IMR-90 (cell line): ENCODE data around the gene ADAMTSL1. TPM values are rescaled to one million over a fixed set of nuclear protein-coding genes. Genes with fewer than 3 reads are reported as not detected.

Source experiments
- ATAC-seq: fragments of 200-7000 bp; cut with Tn5 transposase; 2 replicates; pipeline ENCODE4 v1.9.1; 2020; ENCODE audit warnings: low read depth, mild to moderate bottlenecking, moderate library complexity
- BruUV-seq: library from RNA; stranded (reverse); fragments of 400-500 nt; replicated peaks from 2 replicates; lab custom pipeline; 2021; lab: Mats Ljungman, UMichigan
- CTCF ChIA-PET: fragments of 300-600 bp; formaldehyde crosslinking; extraction: SDS; loops from one replicate; lab custom pipeline; 2021; ENCODE audit warnings: antibody characterized with exemption; lab: Yijun Ruan, JAX
- POLR2A ChIA-PET: fragments of 300-600 bp; sonication (Branson Sonifier 250); formaldehyde crosslinking; loops from one replicate; lab custom pipeline; 2022; ENCODE audit warnings: antibody characterized with exemption; ENCODE audit not compliant: unreplicated experiment; lab: Charles Lee
- DNase-seq: peaks from one replicate; pipeline ENCODE4 v3.0.0; 2013
- H2AFZ ChIP-seq: replicated peaks from 2 replicates; pipeline ENCODE3; 2013; ENCODE audit warnings: low read length, mild to moderate bottlenecking; ENCODE audit not compliant: poor library complexity
- H2AK5ac ChIP-seq: 2 replicates; pipeline ENCODE4 v1.6.1; 2013; ENCODE audit warnings: low read depth, low read length, inconsistent platforms
- H2AK9ac ChIP-seq: replicated peaks from 2 replicates; pipeline ENCODE3; 2013; ENCODE audit warnings: mild to moderate bottlenecking, low read depth, low read length, moderate library complexity; ENCODE audit not compliant: poor library complexity
- H2BK120ac ChIP-seq: 2 replicates; pipeline ENCODE4 v1.6.1; 2013; ENCODE audit warnings: low read depth, low read length, inconsistent platforms
- H2BK15ac ChIP-seq: 3 replicates; pipeline ENCODE4 v1.6.1; 2013; ENCODE audit warnings: low read depth, low read length, inconsistent platforms
- H2BK20ac ChIP-seq: 2 replicates; pipeline ENCODE4 v1.6.1; 2013; ENCODE audit warnings: low read depth, mild to moderate bottlenecking, inconsistent platforms, low read length, moderate library complexity
- H2BK5ac ChIP-seq: 2 replicates; pipeline ENCODE4 v1.6.1; 2013; ENCODE audit warnings: mild to moderate bottlenecking, low read depth, low read length, inconsistent platforms; ENCODE audit not compliant: poor library complexity, severe bottlenecking
- H3K14ac ChIP-seq: replicated peaks from 2 replicates; pipeline ENCODE4 v1.6.1; 2013; ENCODE audit warnings: low read depth, low read length, inconsistent platforms
- H3K18ac ChIP-seq: 2 replicates; pipeline ENCODE4 v1.6.1; 2013; ENCODE audit warnings: low read depth, low read length, control low read depth
- H3K23ac ChIP-seq: 2 replicates; pipeline ENCODE4 v1.6.1; 2013; ENCODE audit warnings: low read depth, low read length, inconsistent platforms
- H3K27ac ChIP-seq: 2 replicates; pipeline ENCODE4 v1.5.1; 2013; ENCODE audit warnings: mild to moderate bottlenecking, control low read depth, low read length; ENCODE audit not compliant: insufficient read depth
- H3K27me3 ChIP-seq: 2 replicates; pipeline ENCODE4 v1.6.1; 2013; ENCODE audit warnings: low read length; ENCODE audit not compliant: control insufficient read depth, insufficient read depth
- H3K36me3 ChIP-seq: 2 replicates; pipeline ENCODE4 v1.6.1; 2013; ENCODE audit warnings: low read length, mixed read lengths; ENCODE audit not compliant: control insufficient read depth, insufficient read depth
- H3K4ac ChIP-seq: 2 replicates; pipeline ENCODE4 v1.6.1; 2013; ENCODE audit warnings: low read depth, low read length, inconsistent platforms
- H3K4me1 ChIP-seq: 2 replicates; pipeline ENCODE4 v1.6.1; 2013; ENCODE audit warnings: low read length, mixed read lengths; ENCODE audit not compliant: control insufficient read depth, insufficient read depth
- H3K4me2 ChIP-seq: 2 replicates; pipeline ENCODE4 v1.6.1; 2013; ENCODE audit warnings: low read depth, mild to moderate bottlenecking, control low read depth, low read length, moderate library complexity
- H3K4me3 ChIP-seq: 2 replicates; pipeline ENCODE4 v1.5.1; 2013; ENCODE audit warnings: low read depth, mild to moderate bottlenecking, control low read depth, low read length, moderate library complexity; ENCODE audit not compliant: insufficient read depth
- H3K56ac ChIP-seq: 2 replicates; pipeline ENCODE4 v1.6.1; 2013; ENCODE audit warnings: low read length, inconsistent platforms; ENCODE audit not compliant: insufficient read depth; ENCODE audit errors: extremely low read depth
- H3K79me1 ChIP-seq, 2 experiments: 2 replicates each; pipeline ENCODE4 v1.6.1; 2013; ENCODE audit warnings: low read length in 2 of 2, inconsistent platforms in 1 of 2, low read depth in 1 of 2
- H3K9ac ChIP-seq: 2 replicates; pipeline ENCODE4 v1.6.1; 2013; ENCODE audit warnings: low read depth, low read length, control low read depth
- H3K9me1 ChIP-seq: 2 replicates; pipeline ENCODE4 v1.6.1; 2013; ENCODE audit warnings: low read length, inconsistent platforms; ENCODE audit not compliant: insufficient read depth
- H3K9me3 ChIP-seq: 2 replicates; pipeline ENCODE4 v1.6.1; 2013; ENCODE audit warnings: low read length; ENCODE audit not compliant: control insufficient read depth, insufficient read depth
- H4K20me1 ChIP-seq: 2 replicates; pipeline ENCODE4 v1.6.1; 2013; ENCODE audit warnings: low read length, inconsistent platforms; ENCODE audit not compliant: insufficient read depth
- H4K5ac ChIP-seq: 2 replicates; pipeline ENCODE4 v1.6.1; 2013; ENCODE audit warnings: mild to moderate bottlenecking, low read depth, low read length, control low read depth
- H4K8ac ChIP-seq, 2 experiments: 2 replicates each; pipeline ENCODE4 v1.6.1; 2013; ENCODE audit warnings: low read depth in 2 of 2, low read length in 2 of 2, control low read depth in 1 of 2, inconsistent platforms in 1 of 2
- H4K91ac ChIP-seq: 2 replicates; pipeline ENCODE4 v1.6.1; 2013; ENCODE audit warnings: low read depth, low read length, inconsistent platforms; ENCODE audit not compliant: insufficient read depth
- BHLHE40 ChIP-seq: fragments of 150-350 bp; IDR thresholded peaks from 2 replicates; pipeline ENCODE4 v1.6.1; 2016; ENCODE audit warnings: mild to moderate bottlenecking, low read depth, low read length
- CEBPB ChIP-seq: IDR thresholded peaks from 2 replicates; pipeline ENCODE4 v1.6.1; 2012; ENCODE audit warnings: low read depth, low read length, improper control_type of control experiment
- CHD1 ChIP-seq: IDR thresholded peaks from 2 replicates; pipeline ENCODE4 v1.6.1; 2012; ENCODE audit warnings: low read depth, low read length, improper control_type of control experiment
- CTCF ChIP-seq: conservative IDR thresholded peaks from 2 replicates; pipeline ENCODE4 v1.5.1; 2012; ENCODE audit warnings: mild to moderate bottlenecking, low read depth, low read length, improper control_type of control experiment
- ELK1 ChIP-seq: fragments of 150-350 bp; IDR thresholded peaks from 2 replicates; pipeline ENCODE4 v1.6.1; 2016; ENCODE audit warnings: low read depth, mild to moderate bottlenecking, low read length, moderate library complexity, borderline replicate concordance
- FOS ChIP-seq: fragments of 150-350 bp; IDR thresholded peaks from 2 replicates; pipeline ENCODE4 v1.6.1; 2016; ENCODE audit warnings: low read depth, low read length
- MAZ ChIP-seq: IDR thresholded peaks from 2 replicates; pipeline ENCODE4 v1.6.1; 2012; ENCODE audit warnings: low read depth, mild to moderate bottlenecking, low read length, improper control_type of control experiment, moderate library complexity, borderline replicate concordance
- MXI1 ChIP-seq: IDR thresholded peaks from 2 replicates; pipeline ENCODE4 v1.6.1; 2012; ENCODE audit warnings: low read depth, mild to moderate bottlenecking, low read length, moderate library complexity, borderline replicate concordance
- NFE2L2 ChIP-seq: fragments of 150-350 bp; IDR thresholded peaks from 2 replicates; pipeline ENCODE4 v1.6.1; 2016; ENCODE audit warnings: low read depth, mild to moderate bottlenecking, low read length
- POLR2A ChIP-seq: IDR thresholded peaks from 2 replicates; pipeline ENCODE4 v1.6.1; 2012; ENCODE audit warnings: mild to moderate bottlenecking, low read depth, low read length
- RAD21 ChIP-seq: IDR thresholded peaks from 2 replicates; pipeline ENCODE4 v1.6.1; 2012; ENCODE audit warnings: low read length, improper control_type of control experiment
- RFX5 ChIP-seq: IDR thresholded peaks from 2 replicates; pipeline ENCODE4 v1.8.0; 2012; ENCODE audit warnings: low read depth, mild to moderate bottlenecking, low read length, moderate library complexity
- SMC3 ChIP-seq: fragments of 150-350 bp; IDR thresholded peaks from 2 replicates; pipeline ENCODE4 v1.6.1; 2016; ENCODE audit warnings: low read depth, mild to moderate bottlenecking, antibody characterized with exemption, low read length, moderate library complexity
- WGBS, 2 experiments: methylation state at CpG; one replicate each; pipeline versions ENCODE4 v1.1.5 to v1.1.7; 2013; ENCODE audit warnings: missing lambda C conversion rate in 2 of 2; ENCODE audit not compliant: insufficient read length in 1 of 2; ENCODE audit errors: extremely low coverage in 2 of 2; 5-methylcytosine and 5-hydroxymethylcytosine counted together
- dilution Hi-C: fragments of 300-500 bp; cut with HindIII; formaldehyde crosslinking; loops from one replicate; pipeline ENCODE4 v1.14.3; 2018; ENCODE audit warnings: low sequenced_read_pairs; ENCODE audit not compliant: unreplicated experiment
- in situ Hi-C: fragments of 300-500 bp; cut with MboI; formaldehyde crosslinking; loops from 3 replicates; pipeline ENCODE4 v1.14.3; 2019; ENCODE audit warnings: low sequenced_read_pairs, inconsistent platforms, mixed read lengths
- intact Hi-C: fragments of 100-400 bp; cut with micrococcal nuclease; formaldehyde crosslinking; loops from 2 replicates; pipeline ENCODE4 v1.10.0; 2022
- polyA plus RNA-seq, 3 experiments: library from polyadenylated mRNA; depleted of rRNA; stranded (reverse); fragments of >200 nt; gene quantifications; 2 replicates each; pipeline ENCODE4 v1.2.3, GENCODE V29; 2012; ENCODE audit warnings: low replicate concordance in 1 of 3
- total RNA-seq: library from RNA; depleted of rRNA; stranded (reverse); fragments of >200 nt; gene quantifications from 2 replicates; pipeline ENCODE4 v1.2.3, GENCODE V29; 2012
- TF ChIP-seq, protein P1 (sequence below): fragments of 150-350 bp; IDR thresholded peaks from 2 replicates; pipeline ENCODE4 v1.6.1; 2017; ENCODE audit warnings: mild to moderate bottlenecking, antibody characterized with exemption, low read length, low read depth

The ADAMTSL1 gene
- total and polyA plus RNA-seq, 2 of the 4 experiments (the other 2 are of a cell fraction): 38.2 to 62.2 TPM

DNA sequence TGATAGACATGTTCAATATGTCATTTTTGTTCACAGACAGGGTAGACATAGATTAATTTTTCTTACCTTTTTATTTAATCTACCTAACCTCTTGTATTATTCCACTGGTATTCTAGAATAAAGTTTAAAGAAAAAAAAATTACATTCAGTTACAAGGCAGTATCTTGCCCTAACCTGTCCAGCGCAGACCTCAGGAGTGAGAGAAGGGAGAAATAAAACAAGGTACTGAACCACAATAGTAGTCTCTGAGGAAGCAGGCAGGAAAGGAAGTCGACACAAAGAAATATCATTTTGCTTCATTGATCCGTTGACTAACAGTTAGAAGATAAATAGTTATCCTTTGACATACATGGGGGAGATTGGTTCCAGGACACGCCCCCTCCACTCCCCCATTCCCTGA, 12.5 kb upstream of the ADAMTSL1 start:
- Histone ChIP-seq H4K5ac (no peak overlapping the region), H3K27me3 (no peaks in the 10 kb centered on the region), H3K56ac (no peak overlapping the region), H3K36me3 (no peaks in the 10 kb centered on the region), H3K4me1 (no peaks in the 10 kb centered on the region; the same call in 1 of the 2 replicates), H2AK9ac (no peak overlapping the region), H3K9me3 (no peaks in the 10 kb centered on the region), H2BK20ac (no peak overlapping the region), H4K91ac (no peak overlapping the region), H3K9ac (no peak overlapping the region), H3K9me1 (peaks cover 5% of the 10 kb centered on the region; the same call in 1 of the 2 replicates), H2AFZ (no peak overlapping the region), H2AK5ac (no peak overlapping the region), H3K79me1 (no peaks in the 10 kb centered on the region), H4K20me1 (no peaks in the 10 kb centered on the region), H3K27ac (no peak overlapping the region), H3K4ac (no peak overlapping the region), H3K18ac (no peak overlapping the region), H2BK5ac (no peak overlapping the region), H2BK15ac (no peak overlapping the region), H2BK120ac (no peak overlapping the region), H3K4me2 (no peak overlapping the region), H3K14ac (no peak overlapping the region), H4K8ac (no peak overlapping the region), H3K4me3 (no peak overlapping the region), H3K23ac (no peak overlapping the region)
- BruUV-seq: no TSS peak
- in situ Hi-C loops (no loop called here), dilution Hi-C loops (no loop called here), intact Hi-C loops (no loop called here)
- TF ChIP-seq RFX5 (no peak), NFE2L2 (no peak), CTCF (no peak), RAD21 (no peak), MXI1 (no peak), SMC3 (no peak), POLR2A (no peak), FOS (no peak), CHD1 (no peak), BHLHE40 (no peak), MAZ (no peak), ELK1 (no peak), CEBPB (no peak)
- TF ChIP-seq, protein P1, sequence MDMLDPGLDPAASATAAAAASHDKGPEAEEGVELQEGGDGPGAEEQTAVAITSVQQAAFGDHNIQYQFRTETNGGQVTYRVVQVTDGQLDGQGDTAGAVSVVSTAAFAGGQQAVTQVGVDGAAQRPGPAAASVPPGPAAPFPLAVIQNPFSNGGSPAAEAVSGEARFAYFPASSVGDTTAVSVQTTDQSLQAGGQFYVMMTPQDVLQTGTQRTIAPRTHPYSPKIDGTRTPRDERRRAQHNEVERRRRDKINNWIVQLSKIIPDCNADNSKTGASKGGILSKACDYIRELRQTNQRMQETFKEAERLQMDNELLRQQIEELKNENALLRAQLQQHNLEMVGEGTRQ: no peak
- ChIA-PET CTCF (no interaction called here), POLR2A (no interaction called here)
- no peak for DNase-seq
- no peak for ATAC-seq
- no CpG with 5 or more reads among the region's 4 CpGs for WGBS, 2 experiments
